HUES64 (cell line): ENCODE data around the gene USP12.

Source experiments
- H3K27ac ChIP-seq: 2 replicates; pipeline ENCODE4 v1.7.0; 2013; ENCODE audit warnings: low read depth, low read length, inconsistent platforms
- H3K27me3 ChIP-seq: 2 replicates; pipeline ENCODE4 v1.6.1; 2013; ENCODE audit warnings: mild to moderate bottlenecking, low read length; ENCODE audit not compliant: insufficient read depth
- H3K36me3 ChIP-seq: 2 replicates; pipeline ENCODE4 v1.6.1; 2013; ENCODE audit warnings: mild to moderate bottlenecking, low read length; ENCODE audit not compliant: insufficient read depth
- H3K4me1 ChIP-seq: 2 replicates; pipeline ENCODE4 v1.6.1; 2013; ENCODE audit warnings: mild to moderate bottlenecking, low read length, moderate library complexity; ENCODE audit not compliant: insufficient read depth
- H3K4me3 ChIP-seq: 2 replicates; pipeline ENCODE4 v1.5.1; 2013; ENCODE audit warnings: mild to moderate bottlenecking, low read length, moderate library complexity
- H3K9ac ChIP-seq: 2 replicates; pipeline ENCODE4 v1.6.1; 2013; ENCODE audit warnings: mild to moderate bottlenecking, low read depth, low read length
- H3K9me3 ChIP-seq: 2 replicates; pipeline ENCODE4 v1.6.1; 2013; ENCODE audit warnings: low read depth, low read length; ENCODE audit not compliant: insufficient read depth
- WGBS: fragments of 150-250, 120-280 bp; methylation state at CpG from one replicate; pipeline ENCODE4 v1.1.7; 2013; ENCODE audit warnings: missing lambda C conversion rate; 5-methylcytosine and 5-hydroxymethylcytosine counted together

USP12 gene

DNA sequence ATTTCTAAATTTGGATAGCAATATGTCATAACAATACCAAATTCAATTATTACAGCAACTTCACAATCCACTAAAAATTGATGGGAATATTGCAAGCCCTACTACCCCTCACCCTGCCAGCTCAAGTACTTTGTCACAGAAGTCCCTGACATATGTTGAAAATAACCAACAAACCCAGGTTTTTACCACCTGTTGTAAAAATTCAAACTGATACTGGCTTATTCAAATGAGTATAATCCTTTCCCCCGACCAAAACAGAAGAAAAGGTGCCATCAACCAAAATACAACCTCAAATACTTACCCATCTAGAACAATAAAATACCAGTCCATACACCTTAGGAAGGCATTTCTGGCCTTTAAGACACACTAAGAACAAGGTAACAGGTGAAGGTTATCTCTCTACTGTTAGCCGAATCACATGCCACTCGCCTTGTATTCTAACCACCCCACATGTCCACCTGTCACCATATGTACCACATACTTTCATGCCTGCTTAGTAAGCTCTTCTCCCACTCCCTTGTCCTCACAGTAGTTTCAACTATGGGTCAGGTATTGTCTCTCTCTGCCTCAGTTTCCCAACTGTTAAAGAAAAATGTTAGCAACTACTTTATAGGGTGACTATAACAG, 53.1 kb downstream of the USP12 start:
- Histone ChIP-seq H3K9ac (no peak overlapping the region), H3K27ac (no peak overlapping the region), H3K4me1 (peaks cover 26% of the 10 kb centered on the region), H3K4me3 (no peak overlapping the region), H3K27me3 (no peaks in the 10 kb centered on the region), H3K36me3 (peaks cover 14% of the 10 kb centered on the region; the same call in 1 of the 2 replicates), H3K9me3 (peaks cover 6% of the 10 kb centered on the region)
- 87% methylated on average over 3 of the region's 3 CpGs for WGBS

GRCh38 chr13:27117952-27118351, 53.7 kb downstream of the USP12 start:
- H3K27ac ChIP-seq = no peak overlapping the region
- no peaks in the 10 kb centered on the region for H3K27me3 ChIP-seq
- H3K36me3 ChIP-seq = 0 out of 2 replicates have a peak, but pooled peaks cover 12% of the 10 kb centered on the region
- 93% methylated on average over 4 of the region's 5 CpGs for WGBS
- H3K4me3 ChIP-seq = no peak overlapping the region
- H3K9me3 ChIP-seq = 0 out of 2 replicates have a peak, but pooled peaks cover under 1% of the 10 kb centered on the region
- peaks cover 26% of the 10 kb centered on the region for H3K4me1 ChIP-seq
- H3K9ac ChIP-seq = no peak overlapping the region

DNA sequence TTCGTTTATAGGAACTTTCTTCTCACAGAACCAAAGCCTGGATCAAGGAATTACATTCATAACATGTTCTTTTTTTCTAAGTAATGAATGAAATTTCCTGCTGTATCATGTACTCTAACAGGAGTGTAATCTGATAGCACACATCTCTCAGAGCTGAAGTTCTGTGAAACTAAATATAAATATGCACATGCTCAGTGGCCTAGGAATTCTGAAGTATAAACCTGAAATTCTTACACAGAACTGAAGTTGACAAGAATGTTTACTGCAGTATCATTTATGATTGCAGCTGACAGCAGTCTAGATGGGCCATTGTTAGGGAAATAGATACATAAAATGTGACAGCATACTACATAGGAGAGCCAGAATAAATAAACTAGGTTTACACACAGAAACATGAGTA, 54.5 kb downstream of the USP12 start:
- Histone ChIP-seq H3K9me3 (no peaks in the 10 kb centered on the region), H3K4me3 (no peak overlapping the region), H3K27ac (no peak overlapping the region), H3K36me3 (0 out of 2 replicates have a peak, but pooled peaks cover 12% of the 10 kb centered on the region), H3K9ac (no peak overlapping the region), H3K27me3 (no peaks in the 10 kb centered on the region), H3K4me1 (peaks cover 26% of the 10 kb centered on the region)
- no CpG with 5 or more reads among the region's 1 CpG for WGBS

DNA sequence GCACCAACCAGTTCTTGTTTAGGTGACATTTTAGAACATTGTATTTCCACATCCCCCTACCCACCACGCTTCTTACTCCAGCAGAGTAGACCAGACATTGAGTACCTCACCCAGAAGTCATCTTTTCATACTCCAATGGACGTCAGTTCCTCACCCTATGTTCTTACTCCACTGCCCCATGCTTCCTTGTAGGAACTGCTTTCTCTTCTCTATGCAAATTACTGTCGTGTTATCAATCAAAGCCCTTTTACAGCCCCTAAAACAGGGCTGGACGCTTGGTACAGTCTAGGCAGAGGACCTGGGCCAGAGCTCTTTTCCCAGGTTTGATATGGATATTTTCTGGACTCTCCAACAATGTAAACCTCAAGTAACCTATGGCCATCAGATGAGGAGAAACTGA, 58.2 kb downstream of the USP12 start:
- Histone ChIP-seq H3K27me3 (no peaks in the 10 kb centered on the region), H3K36me3 (peaks cover 12% of the 10 kb centered on the region; the same call in 1 of the 2 replicates), H3K9ac (no peak overlapping the region), H3K4me1 (peaks cover 12% of the 10 kb centered on the region; the same call in 1 of the 2 replicates), H3K4me3 (no peak overlapping the region), H3K9me3 (no peaks in the 10 kb centered on the region), H3K27ac (no peak overlapping the region)
- WGBS = 93% methylated on average over 4 of the region's 4 CpGs

- H3K27ac ChIP-seq = no peak overlapping the region
Measured at GRCh38 chr13:27112006-27112405, 59.6 kb downstream of the USP12 start.

GRCh38 chr13:27110056-27110746, 61.4 kb downstream of the USP12 start:
- no peaks in the 10 kb centered on the region for H3K9me3 ChIP-seq
- H3K4me1 ChIP-seq = no peaks in the 10 kb centered on the region
- H3K4me3 ChIP-seq = no peak overlapping the region
- peaks cover 12% of the 10 kb centered on the region for H3K36me3 ChIP-seq
- H3K27ac ChIP-seq = no peak overlapping the region
- no peaks in the 10 kb centered on the region for H3K27me3 ChIP-seq
- H3K9ac ChIP-seq = no peak overlapping the region
- WGBS = 100% methylated on average over 1 of the region's 3 CpGs

More at GRCh38 chr13:27112006-27112405, 59.6 kb downstream of the USP12 start:
- H3K36me3 ChIP-seq = peaks cover 12% of the 10 kb centered on the region; the same call in 1 of the 2 replicates
- H3K9ac ChIP-seq = no peak overlapping the region
- H3K9me3 ChIP-seq = no peaks in the 10 kb centered on the region
- H3K27me3 ChIP-seq = no peaks in the 10 kb centered on the region
- no peak overlapping the region for H3K4me3 ChIP-seq
- no peaks in the 10 kb centered on the region for H3K4me1 ChIP-seq

DNA sequence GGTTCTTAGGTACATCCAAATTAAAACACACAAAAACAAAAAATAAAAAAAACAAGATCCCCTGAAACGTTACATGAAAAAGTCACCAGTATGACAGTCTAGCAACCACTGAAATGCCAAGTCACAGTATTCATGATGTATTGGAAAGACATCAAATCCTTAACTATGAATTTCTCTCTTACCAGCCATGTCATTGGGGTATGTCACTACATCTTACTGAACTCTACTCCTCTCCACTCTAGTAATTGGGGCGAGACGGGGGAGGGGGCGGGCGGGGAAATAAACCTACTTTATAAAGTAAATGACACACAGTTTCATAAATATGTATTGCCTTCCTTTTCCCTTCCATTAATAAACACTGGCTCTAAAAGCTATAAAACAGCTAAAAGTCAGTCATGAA, 65.5 kb downstream of the USP12 start:
- H3K4me3 ChIP-seq = no peak overlapping the region
- H3K9me3 ChIP-seq = no peaks in the 10 kb centered on the region
- WGBS = 97% methylated on average over 5 of the region's 5 CpGs
- H3K4me1 ChIP-seq = no peaks in the 10 kb centered on the region
- H3K27me3 ChIP-seq = no peaks in the 10 kb centered on the region
- peaks cover 31% of the 10 kb centered on the region for H3K36me3 ChIP-seq
- no peak overlapping the region for H3K27ac ChIP-seq
- H3K9ac ChIP-seq = no peak overlapping the region

- H3K9me3 ChIP-seq = no peaks in the 10 kb centered on the region
- no peak overlapping the region for H3K9ac ChIP-seq
- no peaks in the 10 kb centered on the region for H3K4me1 ChIP-seq
- H3K27me3 ChIP-seq = no peaks in the 10 kb centered on the region
- peaks cover 39% of the 10 kb centered on the region for H3K36me3 ChIP-seq
- no peak overlapping the region for H3K4me3 ChIP-seq
- no peak overlapping the region for H3K27ac ChIP-seq
- WGBS = 72% methylated on average over 4 of the region's 4 CpGs
Measured at GRCh38 chr13:27104606-27105005, 67.0 kb downstream of the USP12 start.

DNA sequence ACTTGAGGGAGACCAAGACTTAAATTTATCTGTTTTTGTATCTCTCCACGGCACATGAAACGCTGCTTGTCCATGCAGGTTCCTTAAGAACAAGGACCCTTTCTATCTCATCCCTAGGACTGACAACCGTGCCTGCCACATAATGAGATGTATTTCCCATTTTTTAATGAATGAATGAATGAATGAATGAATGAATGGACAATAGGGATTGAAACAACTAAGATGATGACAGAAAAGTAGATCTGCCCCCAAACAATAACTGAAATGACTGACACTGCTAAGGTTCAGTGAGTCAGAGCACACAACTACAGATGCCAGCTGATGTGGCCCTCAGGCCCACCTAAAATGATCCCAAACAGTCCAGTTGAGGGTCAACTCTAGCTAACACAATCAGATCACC, 69.8 kb downstream of the USP12 start:
- peaks cover 44% of the 10 kb centered on the region for H3K36me3 ChIP-seq
- no peak overlapping the region for H3K4me3 ChIP-seq
- no peaks in the 10 kb centered on the region for H3K4me1 ChIP-seq
- no peaks in the 10 kb centered on the region for H3K27me3 ChIP-seq
- H3K9me3 ChIP-seq = no peaks in the 10 kb centered on the region
- no peak overlapping the region for H3K27ac ChIP-seq
- WGBS = 93% methylated on average over 3 of the region's 3 CpGs
- no peak overlapping the region for H3K9ac ChIP-seq

GRCh38 chr13:27101289-27101688, 70.3 kb downstream of the USP12 start:
- no CpG with 5 or more reads among the region's 1 CpG for WGBS
- Histone ChIP-seq H3K27ac (no peak overlapping the region), H3K4me3 (no peak overlapping the region), H3K9ac (no peak overlapping the region), H3K36me3 (peaks cover 45% of the 10 kb centered on the region), H3K9me3 (no peaks in the 10 kb centered on the region), H3K4me1 (no peaks in the 10 kb centered on the region), H3K27me3 (no peaks in the 10 kb centered on the region)

GRCh38 chr13:27097691-27098090, 73.9 kb downstream of the USP12 start:
- Histone ChIP-seq H3K9ac (no peak overlapping the region), H3K4me3 (no peak overlapping the region), H3K27ac (no peak overlapping the region), H3K4me1 (no peaks in the 10 kb centered on the region), H3K9me3 (no peaks in the 10 kb centered on the region), H3K27me3 (no peaks in the 10 kb centered on the region), H3K36me3 (peaks cover 48% of the 10 kb centered on the region)
